ENCODE measurements around the gene EGR4.
"Not testable (repeated sequence)": the region's sequence is repeated elsewhere in the genome, so short reads cannot be mapped to it uniquely, and the experiment has no call there.

Gene EGR4

DNA sequence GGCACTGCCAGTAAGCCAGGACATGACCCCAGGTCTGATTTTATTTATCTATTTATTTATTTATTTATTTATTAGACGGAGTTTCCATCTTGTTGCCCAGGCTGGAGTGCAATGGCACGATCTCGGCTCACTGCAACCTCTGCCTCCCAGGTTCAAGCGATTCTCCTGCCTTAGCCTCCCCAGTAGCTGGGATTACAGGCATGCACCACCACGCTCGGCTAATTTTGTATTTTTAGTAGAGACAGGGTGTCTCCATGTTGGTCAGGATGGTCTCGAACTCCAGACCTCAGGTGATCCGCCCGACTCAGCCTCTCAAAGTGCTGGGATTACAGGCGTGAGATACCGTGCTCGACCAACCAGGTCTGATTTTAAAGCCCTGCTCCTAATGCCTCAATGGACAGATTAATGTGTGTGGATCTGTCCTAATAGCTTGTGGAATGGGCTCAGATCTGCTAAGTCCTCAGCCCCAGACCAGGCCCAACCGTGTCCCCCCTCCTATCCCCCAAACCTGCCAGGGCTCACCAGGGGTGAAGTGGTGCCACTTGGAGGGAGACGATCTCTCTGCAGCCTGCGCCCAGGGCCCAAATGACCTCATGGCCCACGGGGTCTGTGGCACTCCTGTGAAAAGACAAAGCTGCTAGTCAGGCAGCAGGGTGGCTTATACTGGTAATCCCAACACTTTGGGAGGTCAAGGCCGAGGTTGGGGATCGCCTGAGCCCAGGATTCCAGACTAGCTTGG lies 30.5 kb downstream of the EGR4 start:
- DNase-seq = not testable (repeated sequence)

DNA sequence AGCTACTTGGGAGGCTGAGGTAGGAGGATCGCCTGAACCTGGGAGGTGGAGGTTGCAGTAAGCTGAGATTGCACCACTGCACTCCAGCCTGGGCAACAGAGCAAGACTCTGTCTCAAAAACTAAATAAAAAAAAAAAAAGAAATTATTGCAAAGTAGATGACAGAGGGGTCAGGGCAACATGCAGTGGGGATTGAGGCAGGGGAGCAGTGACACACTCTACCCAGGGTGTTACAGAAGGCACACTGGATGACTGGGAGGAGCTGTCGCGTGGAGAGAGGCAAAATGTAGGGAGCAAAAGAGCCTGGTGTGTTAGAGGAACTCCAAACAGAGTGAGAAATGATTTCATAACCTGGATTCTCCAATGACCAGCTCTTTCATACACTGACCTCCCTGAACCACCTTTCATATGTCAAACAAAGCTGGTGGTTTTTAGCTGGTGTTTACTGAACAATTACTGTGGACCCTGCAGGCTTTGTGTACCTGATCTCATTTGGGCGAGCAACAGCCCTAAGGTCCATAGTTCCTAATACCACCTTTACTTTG lies 31.2 kb downstream of the EGR4 start:
- DNase-seq = no peak

DNA sequence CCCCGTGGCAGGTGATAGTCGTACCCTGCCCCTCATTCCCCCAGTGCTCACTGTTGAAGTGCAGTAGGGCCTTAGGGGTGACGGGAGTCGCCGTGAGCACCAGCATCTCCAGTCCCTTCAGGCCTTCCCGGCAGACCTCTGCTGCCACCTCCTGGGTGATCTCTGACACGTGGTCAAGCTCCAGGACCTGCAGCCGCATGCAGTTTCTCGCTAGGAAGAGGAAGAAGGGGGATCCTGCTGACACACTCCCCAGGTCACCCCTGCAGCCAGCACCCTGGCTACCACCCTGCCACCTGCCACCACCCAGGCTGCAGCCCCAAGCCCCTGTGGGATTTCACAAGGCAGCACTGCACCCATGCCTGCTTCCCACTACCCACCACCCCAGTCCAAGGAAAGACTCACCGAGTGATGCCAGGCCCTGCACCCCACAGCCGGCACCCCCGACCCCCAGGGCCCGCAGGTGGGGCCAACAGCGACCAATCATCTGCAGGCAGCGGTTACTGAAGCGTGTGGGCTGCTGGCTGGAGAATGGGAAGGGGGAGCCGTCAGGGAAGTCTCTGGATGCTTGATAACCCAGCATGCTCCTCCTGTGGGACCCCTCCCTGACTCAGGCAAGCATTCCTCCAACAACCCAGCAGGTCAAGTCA lies 32.9 kb downstream of the EGR4 start:
- DNase-seq = no peak

DNA sequence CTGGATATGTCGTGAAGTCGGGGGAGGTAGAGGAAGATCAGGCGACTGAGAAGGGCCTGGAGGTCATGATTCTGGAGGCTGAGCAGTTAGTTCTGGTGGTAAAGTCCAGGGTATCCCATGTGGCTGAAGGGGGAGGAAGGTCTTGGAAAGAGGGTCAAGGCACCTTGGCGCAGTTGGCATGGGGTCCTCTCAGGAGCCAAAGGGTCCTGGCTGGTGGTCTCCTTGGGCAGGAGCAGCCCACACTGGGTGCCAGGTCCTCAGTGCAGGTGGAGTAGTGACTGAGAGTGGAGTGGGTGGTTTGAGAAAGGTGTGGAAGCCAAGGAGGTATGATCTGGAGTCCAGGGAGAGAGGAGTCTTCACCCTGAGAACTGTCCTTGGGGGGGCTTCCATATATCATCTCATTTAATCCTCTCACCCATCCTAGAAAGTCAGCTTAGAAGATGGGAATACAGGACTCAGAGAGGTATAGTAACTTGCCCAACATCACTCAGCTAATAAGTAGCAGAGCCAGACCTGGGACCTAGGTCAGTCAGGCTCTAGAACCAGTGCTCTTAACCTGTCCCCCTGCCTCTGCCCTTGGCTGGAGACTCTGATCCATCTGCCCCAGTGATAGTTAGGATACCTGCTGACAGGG lies 33.5 kb downstream of the EGR4 start:
- no peak for DNase-seq

DNA sequence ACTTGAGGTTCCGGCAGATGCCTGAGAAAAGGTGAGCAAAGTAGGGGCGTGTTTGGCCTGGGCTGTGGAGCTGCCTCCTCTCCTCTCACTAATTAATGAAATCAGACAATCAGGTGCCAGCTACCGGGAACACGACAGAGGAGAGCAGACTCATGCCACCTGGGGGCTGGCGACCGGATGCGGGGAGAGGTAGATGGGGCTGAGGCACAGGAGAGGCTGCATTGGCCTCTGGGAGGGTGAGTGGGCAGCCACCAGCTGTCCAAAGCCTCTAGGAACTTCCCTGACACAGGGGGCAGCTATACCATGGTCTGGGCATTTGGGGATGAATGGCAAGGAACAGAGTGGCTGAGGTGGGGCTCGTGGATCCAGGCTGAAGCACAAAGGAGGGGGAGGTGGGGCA lies 34.1 kb downstream of the EGR4 start:
- no peak for DNase-seq

DNA sequence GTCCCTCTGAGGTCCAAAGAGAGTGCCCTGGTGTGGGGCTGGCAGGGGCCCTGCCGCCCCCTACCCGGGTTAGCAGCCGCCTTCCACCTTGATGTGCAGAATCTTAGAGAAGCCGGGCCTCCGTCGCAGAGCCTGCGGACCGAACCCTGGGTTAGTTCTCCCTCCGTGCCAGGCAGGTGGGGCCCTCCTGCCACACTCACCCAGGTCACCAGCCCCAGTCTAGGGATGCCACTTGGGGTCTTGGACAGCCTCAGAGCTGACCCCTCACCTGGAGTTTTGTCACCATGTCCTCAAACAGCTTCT lies 34.5 kb downstream of the EGR4 start:
- DNase-seq = no peak

DNA sequence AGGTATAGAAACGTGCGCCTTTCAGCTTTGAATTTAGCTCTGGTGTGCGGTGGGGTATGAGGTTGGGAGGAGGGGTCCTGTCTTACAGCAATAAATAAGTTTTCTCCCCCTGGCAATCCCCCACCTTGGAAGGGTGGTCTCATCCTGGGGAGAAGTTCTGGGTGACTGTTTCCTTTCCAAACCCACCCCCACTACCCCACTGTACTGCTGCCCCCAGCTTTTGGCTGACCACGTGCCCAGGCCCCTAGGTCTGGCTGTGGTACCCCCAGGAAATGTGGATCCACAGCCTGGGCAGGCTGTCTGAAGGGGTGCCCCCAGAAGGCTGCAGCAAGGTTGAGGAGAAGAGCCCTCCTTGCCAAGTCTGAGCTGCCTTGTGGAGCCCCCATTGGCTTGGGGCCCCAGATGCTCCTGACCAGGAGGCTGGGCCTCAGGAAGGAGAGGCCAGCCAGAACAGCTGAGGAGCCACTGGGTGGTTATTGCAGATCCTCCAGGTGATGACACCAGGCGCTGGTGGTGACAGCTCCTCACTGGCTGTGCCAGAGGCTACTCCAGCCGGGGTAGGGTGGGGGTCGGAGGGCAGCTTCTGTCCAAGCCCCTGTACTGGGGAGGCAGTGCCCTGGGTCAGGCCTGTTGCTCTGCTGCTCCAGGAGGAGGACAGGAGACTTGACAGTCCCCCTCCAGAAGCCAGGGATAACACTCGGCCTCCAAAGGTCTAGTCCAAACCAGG lies 35.0 kb downstream of the EGR4 start:
- DNase-seq = no peak

DNA sequence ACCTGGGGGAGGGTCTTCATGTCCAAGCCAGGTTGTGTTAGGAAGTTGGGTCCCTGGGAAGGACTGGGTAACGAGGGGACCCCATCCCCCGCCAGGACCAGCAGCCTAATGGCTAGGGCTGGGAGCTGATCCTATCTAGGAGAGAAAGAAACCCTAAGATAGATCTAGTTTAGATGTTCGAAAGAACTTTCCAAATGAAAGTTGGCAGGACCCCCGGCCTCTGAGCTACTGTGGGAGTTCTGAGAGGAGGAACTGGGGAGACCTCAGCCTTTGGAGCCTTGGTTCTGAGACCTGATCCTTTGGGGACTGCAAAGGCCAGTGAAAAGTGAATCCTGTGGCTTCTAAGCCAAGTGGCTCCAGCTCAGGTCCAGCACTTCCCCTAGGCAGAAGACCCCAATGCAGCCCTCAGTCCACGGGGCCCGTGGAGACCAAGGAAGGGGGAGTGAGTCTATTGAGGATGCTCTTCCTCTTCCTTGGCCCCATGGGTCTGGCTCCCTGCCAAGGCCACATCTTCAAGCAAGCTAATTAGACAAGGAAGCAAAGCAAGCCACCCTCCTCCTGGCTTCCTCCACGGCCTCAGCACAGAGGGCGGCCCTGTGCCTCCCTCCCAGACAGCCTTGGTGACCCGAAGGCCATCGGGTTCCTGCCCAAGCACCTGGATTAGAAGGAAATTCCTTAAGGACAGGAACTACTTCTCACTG lies 35.8 kb downstream of the EGR4 start:
- peak; percentile 31 for DNase-seq

DNA sequence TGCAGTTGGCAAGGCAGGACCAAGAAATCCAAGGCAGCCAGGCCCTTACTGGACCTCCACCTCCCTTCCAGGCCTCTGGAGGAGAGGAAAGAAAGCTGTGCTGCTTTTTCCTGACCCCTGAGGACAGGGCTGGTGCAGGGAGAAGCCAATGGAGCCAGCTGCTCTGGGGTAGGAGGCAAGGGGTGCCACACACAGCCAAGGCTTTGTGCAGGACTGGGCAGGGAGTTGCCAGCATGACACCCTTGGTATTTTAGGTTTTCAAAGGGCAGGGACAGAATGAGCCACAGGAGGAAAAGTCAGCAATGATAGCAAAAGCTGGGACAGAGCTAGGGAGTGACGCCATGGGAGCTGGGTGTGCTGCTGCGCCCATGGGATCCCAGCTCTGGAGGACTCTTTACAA lies 36.3 kb downstream of the EGR4 start:
- DNase-seq = no peak

DNA sequence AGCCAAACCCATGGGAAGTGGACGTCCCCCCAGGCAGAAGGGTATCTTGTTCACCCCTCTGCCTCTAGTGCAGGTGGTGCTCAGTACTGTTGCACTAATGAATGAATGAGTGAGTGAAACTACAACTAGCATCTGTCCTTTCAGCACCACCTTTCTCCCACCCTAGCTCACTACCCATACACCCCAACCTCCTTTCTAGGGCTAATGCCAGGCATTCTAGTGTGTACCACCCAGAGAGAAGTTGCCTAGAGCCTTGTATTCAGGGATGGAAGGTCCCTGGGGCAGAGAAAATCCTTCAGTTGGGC lies 36.8 kb downstream of the EGR4 start:
- DNase-seq = no peak

DNA sequence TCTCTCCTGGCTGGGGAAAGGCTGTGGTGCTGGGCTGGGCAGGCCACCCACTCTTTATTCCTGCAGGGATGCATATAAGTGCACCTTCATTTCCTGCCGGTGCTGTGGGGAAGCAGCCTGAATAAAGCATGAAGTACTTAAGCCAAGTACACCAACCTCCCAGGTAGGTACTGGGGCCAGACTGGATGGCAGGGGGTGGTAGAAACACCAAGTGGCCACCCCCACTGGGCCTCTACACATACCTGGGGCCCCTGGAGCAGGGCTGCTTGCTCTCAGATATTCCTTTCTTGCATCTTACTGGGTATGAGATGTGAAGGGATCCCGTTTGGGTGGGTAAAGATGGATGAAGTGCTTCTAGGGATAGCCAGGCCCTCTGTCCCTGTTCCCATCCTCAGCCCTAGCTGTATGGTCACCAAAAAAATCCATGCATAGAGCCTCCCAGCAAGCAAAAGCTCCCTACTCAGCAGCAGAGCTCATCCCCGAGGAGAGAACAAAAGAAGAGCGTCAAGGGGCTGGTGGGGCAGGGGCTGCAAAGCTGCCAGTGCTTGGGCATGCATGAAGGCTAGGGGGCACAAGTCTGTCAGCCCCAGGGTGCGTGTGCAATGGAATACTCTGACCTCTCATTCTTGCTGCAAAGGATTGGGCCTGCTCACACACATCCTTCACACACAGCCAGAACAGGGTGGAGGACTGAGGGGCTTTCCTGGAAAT lies 37.3 kb downstream of the EGR4 start:
- DNase-seq = no peak

DNA sequence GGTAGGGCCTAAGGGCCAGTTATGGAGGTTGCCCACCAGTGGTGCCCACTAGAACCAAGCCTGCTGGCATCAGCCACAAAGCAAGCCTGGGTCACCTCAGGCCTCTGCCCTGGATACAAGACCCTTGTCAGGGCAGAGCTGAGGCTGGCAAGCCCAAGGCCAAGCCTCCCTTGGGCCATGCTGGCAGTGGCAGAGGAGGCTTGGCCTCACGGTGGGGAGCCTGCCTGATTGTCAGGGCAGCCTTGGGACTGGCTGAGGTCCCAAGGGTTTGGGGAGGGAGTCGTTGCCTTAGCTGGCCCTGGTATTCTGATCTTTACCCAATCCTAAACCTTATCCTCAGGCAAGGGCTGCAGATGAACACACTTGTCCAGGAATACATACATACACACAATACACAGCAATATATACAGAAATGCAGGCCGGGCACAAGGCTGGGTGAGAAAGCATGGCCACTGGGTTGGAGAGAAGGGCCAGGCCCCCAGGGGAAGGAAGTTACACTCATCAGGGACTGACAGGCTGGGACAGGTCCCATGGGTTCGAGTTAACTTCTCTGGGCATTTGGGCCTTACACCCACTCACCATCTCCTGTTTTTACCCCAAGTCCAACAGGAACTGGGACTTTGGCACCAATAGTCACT lies 38.2 kb downstream of the EGR4 start:
- no peak for DNase-seq

DNA sequence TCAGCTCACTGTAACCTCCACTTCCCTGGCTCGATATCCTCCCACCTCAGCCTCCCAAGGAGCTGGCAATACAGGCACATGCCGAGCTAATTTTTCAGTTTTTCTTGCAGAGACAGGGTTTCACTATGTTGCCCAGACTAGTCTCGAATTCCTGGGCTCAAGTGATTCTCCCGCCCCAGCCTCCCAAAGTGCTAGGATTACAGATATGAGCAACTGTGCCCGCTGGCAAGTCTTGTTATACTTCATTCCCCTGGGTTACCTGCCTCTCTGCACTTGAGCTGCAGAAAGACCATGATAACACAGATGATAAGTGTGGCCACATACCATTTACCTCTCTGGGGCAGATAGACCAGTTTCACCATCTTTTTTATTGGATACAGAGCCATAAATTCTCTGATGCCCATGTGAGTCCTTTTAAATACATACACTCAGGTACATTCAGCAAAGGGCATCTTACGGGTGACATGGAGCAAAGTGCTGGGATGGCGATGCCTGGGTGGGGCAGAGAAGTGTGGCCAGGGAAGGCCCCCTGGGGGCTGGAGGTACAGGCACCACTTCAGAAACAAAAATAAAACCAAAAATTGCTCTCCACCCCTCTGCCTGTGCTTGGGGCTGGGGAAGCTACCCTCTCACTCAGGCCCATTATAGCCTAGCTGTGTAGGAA lies 38.9 kb downstream of the EGR4 start:
- DNase-seq = no peak

DNA sequence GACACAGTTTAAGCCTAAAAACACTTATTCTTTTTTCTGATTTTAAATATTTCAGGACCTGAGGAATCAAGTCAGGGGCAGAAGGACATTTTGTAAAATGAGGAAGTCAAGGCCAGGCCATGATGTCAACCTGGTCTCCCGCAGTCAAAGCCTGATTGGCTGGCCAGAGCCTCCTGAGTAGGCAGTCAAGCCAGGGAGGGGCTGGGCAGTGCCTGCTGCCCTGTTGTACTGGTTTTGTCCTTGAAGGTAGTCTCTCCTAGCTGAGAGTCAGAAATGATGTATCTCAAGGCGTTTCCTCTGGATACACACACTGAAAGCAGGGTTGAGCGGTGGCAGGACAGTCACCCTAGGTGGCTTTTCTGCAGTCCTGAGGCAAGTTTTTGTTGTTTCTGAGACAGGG lies 39.4 kb downstream of the EGR4 start:
- peak; percentile 34 for DNase-seq

DNA sequence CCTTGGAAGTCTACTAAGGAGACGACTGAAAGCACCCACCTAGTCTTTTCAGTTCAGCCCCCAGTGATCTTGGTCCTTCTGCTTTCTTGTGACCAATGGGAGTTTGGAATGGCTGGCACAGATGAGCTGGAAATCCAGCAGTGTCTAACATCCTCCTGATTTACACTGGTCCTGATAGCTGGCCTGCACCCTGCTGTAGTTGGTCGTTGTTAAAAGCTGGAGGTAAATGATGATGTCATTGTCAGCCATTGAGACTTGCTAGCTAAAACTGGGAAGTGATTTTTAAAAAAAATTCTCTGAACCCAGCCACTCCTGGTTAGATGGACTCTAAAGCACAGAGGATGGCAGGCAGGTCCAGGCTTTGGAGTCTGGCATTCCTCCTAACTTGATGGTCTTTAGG lies 39.9 kb downstream of the EGR4 start:
- no peak for DNase-seq

DNA sequence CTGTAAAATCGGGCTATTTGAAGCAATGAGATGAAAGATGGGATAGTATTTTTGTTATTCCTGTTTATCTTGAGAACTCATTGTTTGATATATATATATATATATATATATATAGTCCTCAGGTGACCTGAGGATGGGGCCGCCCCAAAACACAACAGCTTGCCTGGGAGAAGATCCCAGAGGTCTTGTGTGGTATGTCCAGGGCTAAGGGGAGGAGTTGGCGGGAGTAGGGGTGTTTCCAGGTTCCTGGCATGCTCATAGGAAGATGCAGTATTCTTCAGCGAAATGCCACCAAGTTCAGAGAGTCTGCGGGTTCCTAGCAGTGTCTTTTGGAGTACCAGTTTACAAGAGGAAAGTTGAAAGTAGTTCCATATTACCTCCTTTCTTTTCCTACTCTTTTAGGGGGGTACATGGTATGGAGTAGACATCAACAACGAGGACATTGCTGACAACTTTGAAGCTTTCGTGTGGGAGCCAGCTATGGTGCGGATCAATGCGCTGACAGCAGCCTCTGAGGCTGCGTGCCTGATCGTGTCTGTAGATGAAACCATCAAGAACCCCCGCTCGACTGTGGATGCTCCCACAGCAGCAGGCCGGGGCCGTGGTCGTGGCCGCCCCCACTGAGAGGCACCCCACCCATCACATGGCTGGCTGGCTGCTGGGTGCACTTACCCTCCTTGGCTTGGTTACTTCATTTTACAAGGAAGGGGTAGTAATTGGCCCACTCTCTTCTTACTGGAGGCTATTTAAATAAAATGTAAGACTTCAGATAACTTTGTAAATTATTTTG lies 40.9 kb downstream of the EGR4 start:
- no peak for DNase-seq

DNA sequence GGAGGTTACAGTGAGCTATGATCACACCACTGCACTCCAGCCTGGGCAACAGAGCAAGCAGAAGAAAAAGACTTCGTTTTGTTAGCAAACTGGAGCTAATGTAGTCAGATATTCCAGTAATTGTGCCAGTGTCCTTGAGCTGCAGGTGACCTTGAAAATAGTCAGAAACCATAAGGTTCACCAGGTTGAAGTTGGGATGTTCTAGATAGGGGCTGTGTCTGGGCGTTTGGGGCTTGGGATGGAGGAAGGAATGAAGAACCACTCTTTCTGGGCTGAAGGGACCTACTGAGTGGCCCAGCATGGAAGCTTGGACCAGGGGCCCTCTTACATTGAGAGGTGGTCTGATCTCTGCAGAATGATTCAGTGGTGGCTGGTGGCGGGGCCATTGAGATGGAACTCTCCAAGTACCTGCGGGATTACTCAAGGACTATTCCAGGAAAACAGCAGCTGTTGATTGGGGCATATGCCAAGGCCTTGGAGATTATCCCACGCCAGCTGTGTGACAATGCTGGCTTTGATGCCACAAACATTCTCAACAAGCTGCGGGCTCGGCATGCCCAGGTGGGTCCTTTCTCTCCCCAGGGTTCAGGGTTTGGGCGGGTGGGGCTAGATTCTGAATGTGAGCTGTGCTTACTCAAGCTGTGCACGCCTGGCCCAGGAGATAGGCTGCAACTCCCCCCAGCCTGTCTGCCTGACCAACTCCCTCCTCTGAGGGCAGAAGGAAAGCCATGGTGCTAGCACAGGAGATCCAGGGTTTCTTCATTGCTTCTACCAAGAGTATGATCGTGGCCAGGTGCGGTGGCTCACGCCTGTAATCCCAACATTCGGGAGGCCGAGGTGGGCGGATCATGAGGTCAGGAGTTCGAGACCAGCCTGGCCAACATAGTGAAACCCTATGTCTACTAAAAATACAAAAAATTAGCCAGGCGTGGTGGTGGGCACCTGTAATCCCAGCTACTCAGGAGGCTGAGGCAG lies 42.2 kb downstream of the EGR4 start:
- DNase-seq = no peak

DNA sequence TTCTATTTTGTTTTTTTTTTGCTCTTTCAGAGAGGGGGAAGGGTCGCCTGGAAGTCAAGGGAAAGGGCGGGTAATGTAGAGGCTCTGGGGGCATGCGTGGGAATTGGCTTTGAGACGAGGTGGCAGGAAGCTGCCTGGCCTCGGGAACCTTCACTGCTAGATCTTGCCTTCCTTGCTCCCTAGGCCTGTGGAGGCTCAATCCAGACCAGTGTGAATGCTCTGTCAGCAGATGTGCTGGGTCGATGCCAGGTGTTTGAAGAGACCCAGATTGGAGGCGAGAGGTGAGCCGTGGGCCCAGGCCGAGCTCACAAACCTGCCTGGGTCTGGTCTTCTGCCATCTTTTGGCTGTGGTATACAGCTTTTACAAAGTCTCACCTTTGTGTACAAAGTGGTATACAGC lies 43.7 kb downstream of the EGR4 start:
- no peak for DNase-seq

DNA sequence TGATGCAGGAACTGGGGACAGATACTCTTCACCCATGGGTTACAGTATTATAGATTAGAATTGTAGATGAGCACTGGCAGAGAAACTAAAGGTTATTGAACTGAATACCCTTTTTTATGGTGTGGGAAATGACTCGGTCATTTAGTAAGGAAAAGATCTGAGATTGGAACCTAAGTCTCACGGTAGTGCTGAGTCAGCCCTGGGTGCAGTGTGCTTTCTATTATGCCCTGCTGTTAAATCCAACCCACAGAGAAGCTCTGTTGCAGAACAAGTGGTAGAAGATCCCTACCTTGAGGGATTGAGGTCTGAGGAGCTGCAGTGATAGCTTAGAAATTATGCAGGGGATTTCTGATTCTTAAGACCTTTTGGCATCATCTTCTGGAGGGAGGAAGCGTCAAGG lies 46.5 kb downstream of the EGR4 start:
- no peak for DNase-seq
